ENCODE results near the gene C1RL.

The C1RL gene

GRCh38 chr12:7092229-7092985 lies 16.6 kb downstream of the C1RL start, which contains the start of gene C1R:
C1R (minus strand) TSS chr12:7092445; CDS start chr12:7092388, 57 bp downstream.
- DNase-seq (ENCODE audit: low spot score): peak; percentile 71

- no peak for DNase-seq (ENCODE audit: low spot score)
Measured at GRCh38 chr12:7091660-7092228, 17.3 kb downstream of the C1RL start.

GRCh38 chr12:7091171-7091570 lies 17.8 kb downstream of the C1RL start:
- no peak for DNase-seq (ENCODE audit: low spot score)

GRCh38 chr12:7090222-7090998 lies 18.6 kb downstream of the C1RL start:
- DNase-seq (ENCODE audit: low spot score): no peak

- DNase-seq (ENCODE audit: low spot score): no peak
Measured at GRCh38 chr12:7089196-7089871, 19.7 kb downstream of the C1RL start.

GRCh38 chr12:7083125-7083524 lies 25.9 kb downstream of the C1RL start:
- DNase-seq (ENCODE audit: low spot score): no peak

- no peak for DNase-seq (ENCODE audit: low spot score)
Measured at GRCh38 chr12:7081037-7081436, 28.0 kb downstream of the C1RL start.

- DNase-seq (ENCODE audit: low spot score): no peak
Measured at GRCh38 chr12:7079826-7080125, 29.2 kb downstream of the C1RL start.

- no peak for DNase-seq (ENCODE audit: low spot score)
Measured at GRCh38 chr12:7078163-7078562, 30.9 kb downstream of the C1RL start.

GRCh38 chr12:7076493-7076892 lies 32.5 kb downstream of the C1RL start:
- no peak for DNase-seq (ENCODE audit: low spot score)

GRCh38 chr12:7075939-7076338 lies 33.1 kb downstream of the C1RL start:
- no peak for DNase-seq (ENCODE audit: low spot score)

- no peak for DNase-seq (ENCODE audit: low spot score)
Measured at GRCh38 chr12:7075518-7075917, 33.5 kb downstream of the C1RL start.

- no peak for DNase-seq (ENCODE audit: low spot score)
Measured at GRCh38 chr12:7073946-7074345, 35.1 kb downstream of the C1RL start.

- no peak for DNase-seq (ENCODE audit: low spot score)
Measured at GRCh38 chr12:7072554-7072953, 36.5 kb downstream of the C1RL start.

GRCh38 chr12:7072035-7072434 lies 37.0 kb downstream of the C1RL start:
- no peak for DNase-seq (ENCODE audit: low spot score)

- DNase-seq (ENCODE audit: low spot score): no peak
Measured at GRCh38 chr12:7069386-7069785, 39.6 kb downstream of the C1RL start.

- peak; percentile 57 for DNase-seq (ENCODE audit: low spot score)
Measured at GRCh38 chr12:7068994-7069346, 40.0 kb downstream of the C1RL start.

GRCh38 chr12:7068240-7068993 lies 40.6 kb downstream of the C1RL start:
- no peak for DNase-seq (ENCODE audit: low spot score)

GRCh38 chr12:7067096-7067495 lies 41.9 kb downstream of the C1RL start:
- DNase-seq (ENCODE audit: low spot score): no peak

GRCh38 chr12:7066596-7066995 lies 42.4 kb downstream of the C1RL start:
- no peak for DNase-seq (ENCODE audit: low spot score)

GRCh38 chr12:7065073-7065623 lies 43.9 kb downstream of the C1RL start:
- no peak for DNase-seq (ENCODE audit: low spot score)

GRCh38 chr12:7064516-7064915 lies 44.5 kb downstream of the C1RL start:
- DNase-seq (ENCODE audit: low spot score): no peak

All from hematopoietic multipotent progenitor cell treated with erythropoietin and hydrocortisone succinate and interleukin-3 and kit ligand, for 15 days (in vitro differentiated cells).